ENCODE results near the gene C6.
"Not testable (repeated sequence)": the region's sequence is repeated elsewhere in the genome, so short reads cannot be mapped to it uniquely, and the experiment has no call there.

Gene C6

DNA sequence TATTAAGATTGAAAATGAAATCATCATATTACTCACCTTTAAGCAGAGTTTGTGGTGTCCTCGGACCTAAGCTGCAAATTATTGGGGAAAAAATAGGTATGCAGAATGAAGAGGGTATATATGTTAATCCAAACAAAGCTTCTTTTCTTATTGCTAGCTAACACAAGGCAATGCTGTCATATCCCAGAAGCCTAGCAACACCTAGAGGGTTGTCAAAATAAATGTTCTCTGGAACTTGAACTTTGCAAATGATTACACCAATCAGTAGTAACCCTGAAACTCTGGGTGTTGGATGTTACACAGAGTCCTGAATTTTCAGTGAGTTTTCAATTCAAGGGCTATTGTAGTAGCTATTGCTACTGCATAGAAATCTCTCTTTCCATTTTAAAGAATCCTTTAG lies at the start of gene C6:
TSS of gene C6 (minus strand) at position 193 of the 400 bp plus-strand sequence. CDS start 10,302 bp downstream, outside the sequence.
- DNase-seq, result no peak

DNA sequence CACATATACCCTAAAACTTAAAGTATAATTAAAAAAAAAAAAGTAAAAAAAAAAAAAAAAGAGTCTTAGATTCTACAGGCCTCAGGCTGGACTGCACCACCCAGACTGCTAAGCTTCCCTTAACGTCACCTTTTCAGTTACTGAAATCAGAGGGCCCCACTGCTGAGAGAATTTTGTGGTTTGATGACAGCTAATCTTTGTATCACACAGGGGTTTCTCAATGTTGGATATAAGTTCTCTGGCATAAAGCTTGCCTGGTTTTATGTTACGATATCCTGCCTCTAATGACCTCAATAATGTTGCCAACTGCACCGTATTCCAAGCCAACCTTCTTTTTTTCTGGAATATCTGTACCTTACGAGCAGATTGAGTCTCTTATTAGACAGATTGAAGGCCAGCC lies 43.1 kb upstream of the C6 start:
- no peak for DNase-seq

DNA sequence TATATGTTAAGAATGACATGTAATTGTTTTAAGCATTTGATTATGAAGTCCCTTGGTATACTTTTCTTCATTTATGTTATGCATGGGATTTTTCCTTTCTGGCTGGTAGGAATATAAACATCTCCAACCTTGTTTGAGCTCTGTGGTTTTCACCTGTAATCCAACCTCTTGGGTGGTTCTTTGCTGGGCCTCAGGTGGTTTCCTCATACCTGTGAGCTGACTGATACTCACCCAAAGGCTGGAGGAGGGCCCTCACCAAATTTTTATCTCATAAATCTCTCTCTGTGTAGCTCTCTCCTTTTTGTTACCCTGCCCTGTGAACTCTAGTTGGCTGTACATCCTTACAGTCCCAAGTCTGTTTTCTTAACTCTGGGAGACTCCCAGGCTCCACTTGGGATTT lies 39.8 kb upstream of the C6 start:
- DNase-seq, result no peak

DNA sequence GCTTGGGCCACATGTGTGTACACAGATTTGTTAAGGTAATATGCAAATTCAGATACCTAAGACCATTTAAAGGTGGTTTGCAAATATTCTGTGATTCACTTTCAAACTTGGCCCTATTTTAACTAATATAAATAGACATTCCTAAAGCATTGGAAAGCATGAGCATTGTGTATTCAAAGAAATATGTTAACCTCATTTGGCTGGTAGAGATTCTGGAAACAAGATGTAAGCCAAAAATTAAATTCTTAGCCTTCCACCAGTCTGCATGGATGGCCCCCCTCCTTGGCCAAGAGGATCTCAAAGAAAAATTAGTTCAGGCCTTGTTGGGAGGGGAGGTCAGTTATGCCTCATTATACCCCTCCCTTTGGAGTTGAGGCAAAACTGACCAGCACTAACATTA lies 38.7 kb upstream of the C6 start:
- DNase-seq, result no peak

DNA sequence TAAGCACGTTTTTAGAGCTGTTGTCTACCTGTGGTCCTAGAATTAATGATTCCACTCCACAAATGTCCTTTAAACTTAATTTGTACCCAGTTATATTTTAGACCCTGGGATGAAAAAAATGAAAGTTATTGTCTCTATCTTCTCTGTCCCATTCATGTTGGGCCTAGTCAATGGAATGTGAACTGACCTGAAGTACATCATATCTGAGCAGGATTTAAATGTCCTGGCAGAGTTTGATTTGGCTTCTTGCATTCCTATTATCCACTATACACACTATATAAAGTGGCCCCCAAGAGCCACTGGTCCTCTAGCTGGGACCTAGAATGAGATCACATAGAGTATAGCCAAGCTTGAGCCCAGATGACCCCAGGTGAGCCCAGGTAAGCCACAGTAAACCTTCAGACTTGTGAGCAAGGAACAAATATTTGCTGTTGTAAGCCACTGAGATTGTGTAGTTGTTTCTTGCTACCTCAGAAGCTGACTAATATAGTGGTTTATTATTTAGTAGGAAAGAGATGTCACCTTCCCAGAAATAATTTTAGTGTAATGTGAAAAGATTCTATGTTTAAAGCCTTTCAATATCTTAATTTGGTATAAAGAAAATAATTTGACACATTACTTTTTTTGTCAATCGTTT lies 37.1 kb upstream of the C6 start:
- no peak for DNase-seq

DNA sequence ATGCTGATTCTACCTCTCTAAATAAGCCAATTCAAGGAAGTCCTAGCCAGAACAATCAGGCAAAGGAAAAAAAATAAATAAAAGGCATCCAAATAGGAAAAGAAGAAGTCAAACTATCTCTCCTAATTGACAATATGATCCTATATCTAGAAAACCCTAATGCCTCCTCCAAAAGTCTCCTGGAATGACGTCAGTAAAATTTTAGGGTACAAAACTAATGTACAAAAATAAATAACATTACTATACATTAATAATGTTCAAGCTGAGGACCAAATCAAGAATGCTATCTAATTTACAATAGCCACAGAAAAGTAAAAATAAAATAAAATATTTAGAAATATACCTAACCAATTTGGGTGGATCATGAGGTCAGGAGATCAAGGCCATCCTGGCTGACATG lies 33.8 kb upstream of the C6 start:
- no peak for DNase-seq

DNA sequence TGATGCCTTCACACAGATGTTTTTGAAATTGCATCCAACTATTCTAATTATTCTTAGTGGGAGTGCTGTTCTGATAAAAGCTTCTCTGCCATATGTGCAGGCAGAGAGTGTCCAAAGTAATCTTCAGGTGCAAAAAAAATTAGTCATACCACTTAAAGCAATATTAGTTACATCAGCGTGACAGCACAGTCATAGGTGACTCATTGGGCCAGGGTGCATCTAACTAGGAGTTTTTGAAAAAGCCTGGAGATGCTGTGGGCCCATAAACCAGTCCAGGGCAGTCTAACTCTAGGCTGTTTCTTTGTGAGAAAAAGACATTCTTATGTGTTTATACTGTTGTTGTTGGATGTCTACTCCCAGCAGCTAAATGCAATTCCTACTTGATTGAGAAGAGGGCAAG lies 33.0 kb upstream of the C6 start:
- DNase-seq, result no peak

DNA sequence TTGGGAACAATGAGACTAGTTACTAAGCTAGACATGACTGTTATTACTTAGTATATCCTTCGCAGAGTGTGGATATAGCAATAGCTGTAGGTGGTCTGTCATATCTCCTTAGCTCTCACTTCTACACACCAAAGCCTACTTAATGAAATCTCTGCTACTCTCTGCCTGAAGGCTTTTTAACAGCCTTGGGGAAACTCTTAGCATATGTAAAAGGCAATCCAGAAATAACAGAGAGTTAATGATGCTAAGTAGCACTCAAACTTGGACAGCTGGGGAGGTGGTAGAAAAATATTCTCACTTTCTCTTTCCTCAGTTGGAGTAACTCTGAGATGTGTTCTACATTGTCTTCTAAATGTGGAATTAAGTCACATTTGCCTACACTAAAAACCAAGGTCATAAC lies 30.2 kb upstream of the C6 start:
- no peak for DNase-seq

DNA sequence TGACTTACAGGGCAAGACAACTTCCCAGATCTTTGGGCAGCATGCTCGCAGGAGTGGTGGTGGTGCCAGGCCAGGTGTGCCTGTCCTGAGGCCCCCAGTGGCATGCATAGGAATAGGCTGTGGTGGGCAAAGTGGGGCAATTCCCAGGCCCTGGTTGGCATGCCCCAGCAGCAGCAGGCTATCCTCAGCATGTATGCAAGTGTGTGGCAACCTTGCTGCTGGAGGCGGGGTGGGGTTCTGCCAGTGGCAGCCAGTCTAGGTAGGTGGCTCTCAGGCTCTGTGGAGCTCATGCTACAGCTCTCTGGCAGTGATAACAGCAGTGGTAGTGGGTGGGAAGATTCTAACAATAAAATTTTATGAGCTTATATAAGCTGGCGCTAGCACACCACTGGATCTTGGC lies 27.7 kb upstream of the C6 start:
- DNase-seq, result no peak

DNA sequence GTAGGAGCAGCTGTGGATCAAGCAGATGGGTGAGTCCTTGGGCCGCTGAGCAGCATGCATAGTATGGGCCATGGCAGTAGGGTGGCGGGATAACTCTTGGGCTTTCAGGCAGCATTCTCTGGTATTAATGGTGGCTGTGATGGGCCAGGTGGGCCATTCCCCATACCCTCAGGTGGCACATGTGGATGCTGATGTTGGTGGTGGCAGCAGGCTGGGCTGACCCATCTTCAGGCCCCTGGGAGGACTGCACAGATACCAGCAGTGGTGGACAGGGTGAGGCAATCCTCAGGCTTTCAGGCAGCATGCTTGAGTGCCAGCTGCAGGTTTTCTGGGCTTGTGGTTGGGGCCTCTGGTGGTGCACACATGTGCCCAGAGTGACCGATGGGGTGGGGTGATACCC lies 27.1 kb upstream of the C6 start:
- DNase-seq, result no peak

DNA sequence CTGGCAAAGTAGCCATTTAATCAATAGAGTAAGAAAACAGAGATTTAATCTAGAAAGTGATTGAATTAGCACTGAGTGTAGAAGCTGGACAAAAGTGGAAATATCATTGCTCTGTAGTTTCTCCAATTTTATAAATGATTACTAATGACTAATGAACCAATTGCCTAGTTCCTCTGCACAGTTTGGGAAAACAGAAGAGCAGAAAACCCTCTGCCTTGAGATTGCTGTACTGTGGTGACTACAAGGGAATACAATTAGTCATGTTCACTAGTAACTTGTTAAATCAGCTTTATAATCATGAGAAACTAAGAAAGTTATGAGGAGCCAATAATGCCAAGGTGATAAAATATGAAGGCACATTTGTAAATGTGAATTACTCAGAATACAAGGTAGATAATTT lies 21.1 kb upstream of the C6 start:
- no peak for DNase-seq

DNA sequence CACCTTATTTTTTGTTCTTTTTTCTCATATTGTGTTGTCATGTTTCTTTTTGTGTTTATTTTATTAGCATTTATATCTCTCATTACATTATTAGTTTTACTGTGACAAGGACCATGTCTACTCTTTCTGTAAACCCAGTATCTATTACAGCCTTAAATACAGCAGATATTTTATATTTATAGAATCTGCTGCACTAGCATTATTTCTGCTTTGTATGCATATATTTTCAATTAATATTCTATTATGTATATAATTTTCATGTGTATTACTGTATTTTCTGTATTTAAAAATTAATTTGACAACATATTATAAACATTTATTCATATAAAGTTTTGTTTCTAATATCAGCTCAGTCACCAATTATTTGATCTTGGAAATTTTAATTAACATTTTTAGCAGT lies 19.5 kb upstream of the C6 start:
- DNase-seq, result no peak

DNA sequence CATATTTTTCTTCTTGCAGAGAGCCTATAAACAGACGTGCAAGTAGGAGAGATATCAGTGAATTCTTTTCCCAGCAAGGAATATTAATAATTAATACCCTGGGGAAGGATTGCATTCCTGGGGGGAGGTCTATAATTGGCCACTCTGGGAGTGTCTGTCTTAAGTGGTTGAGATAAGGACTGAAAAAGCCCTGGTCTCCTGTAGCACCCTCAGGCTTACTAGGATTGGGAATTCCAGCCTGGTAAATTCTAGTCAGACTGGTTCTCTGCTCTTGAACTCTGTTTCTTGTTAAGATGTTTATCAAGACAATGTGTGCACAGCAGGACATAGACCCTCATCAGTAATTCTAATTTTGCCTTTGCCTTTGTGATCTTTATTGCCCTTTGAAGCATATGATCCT lies 16.9 kb upstream of the C6 start:
- DNase-seq, result not testable (repeated sequence)

DNA sequence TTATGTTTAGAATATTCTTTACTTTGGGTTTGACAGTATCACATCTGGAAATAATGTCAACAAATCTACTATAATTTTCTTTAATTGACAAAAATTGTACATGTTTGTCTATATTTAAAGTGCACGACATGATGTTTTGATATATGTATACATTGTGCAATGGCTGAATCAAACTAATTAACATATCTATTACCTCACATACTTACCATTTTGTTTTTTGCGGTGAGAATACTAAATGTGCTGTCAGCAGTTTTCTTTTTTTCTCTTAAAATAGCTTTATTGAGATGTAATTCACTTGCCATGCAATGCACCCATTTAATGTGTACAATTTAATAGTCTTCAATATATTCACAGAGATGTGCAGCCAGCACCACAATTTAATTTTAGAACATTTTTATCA lies 10.6 kb upstream of the C6 start:
- DNase-seq, result no peak

DNA sequence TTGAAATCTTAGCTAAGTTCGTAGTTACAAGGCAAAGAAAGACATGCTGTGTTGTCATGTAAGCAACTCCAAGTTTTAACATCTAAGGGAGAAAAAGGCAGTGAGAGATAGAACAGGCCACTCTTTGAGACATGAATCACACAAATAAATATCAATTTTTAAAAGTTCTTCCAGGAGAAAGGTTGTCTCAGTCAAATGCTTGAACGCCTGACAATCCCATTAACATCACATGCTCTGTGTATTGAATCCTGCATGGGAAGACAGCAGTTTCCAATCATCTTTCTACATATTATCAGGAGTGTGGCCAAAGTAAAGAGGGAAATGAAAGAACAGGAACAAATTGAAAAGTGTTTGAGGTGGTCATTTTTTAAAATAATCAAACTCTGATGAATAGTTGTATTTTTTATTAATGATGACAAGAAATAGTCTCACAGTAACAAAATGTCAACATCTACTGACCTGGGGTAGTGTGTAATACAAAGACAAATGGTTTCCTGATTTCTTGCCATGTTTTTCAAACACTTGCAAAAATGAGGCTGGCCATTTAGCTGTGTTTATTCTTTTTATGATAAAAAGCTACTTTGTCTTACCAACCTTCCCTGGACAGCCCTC lies 6.4 kb upstream of the C6 start:
- DNase-seq, result no peak

DNA sequence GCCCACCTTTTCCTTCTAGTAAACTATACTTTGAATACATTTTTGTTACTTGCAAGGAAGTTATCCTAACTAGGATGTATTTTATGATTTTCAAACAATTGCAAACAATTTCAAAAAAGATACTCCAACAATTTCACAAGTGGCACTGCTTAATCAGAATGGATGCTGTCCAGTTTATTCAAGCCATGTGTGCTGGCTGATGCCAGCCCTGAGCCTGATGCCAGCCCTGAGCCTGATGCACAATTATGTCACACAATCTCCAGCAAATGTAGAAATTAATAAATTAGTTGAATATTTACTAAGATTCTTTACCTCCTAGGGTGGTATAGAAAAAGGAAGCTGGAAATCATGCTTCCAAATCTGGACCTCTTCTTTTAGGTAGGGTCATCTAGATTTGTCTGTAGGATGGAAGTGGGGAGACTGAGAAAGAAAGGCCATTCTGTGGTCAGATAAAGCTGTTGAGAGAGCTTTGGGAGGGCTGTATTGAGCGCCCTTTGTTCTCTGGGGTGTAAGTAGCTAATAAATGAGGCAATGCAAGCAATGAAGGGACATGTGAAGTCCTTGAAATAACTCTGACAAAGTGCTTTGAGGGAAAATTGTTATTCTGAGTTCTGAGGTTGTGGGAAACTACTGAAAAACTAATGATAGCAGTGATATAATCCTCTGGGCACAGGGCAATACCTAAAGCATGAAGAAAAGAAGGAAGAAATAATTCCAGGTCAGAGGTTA lies 5.8 kb upstream of the C6 start:
- no peak for DNase-seq

DNA sequence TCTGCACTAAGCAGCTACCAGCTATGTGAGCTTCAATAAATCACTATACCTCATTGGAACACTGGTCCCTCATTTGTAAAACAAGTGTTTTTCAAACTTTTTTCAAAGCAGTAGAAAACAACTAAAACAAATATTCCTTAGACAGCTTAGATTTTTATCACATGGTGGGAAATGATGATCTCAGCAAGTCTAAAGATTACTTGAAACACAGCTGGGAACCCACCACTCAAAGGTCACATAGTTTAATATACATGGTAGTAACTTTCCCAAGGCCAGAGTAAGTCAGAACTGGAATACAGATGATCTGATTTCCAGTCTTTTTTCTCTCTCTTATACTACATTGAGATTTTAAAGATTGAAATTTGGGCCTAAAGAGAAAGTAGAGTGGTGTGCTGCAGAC lies 850 bp upstream of the C6 start:
- no peak for DNase-seq

DNA sequence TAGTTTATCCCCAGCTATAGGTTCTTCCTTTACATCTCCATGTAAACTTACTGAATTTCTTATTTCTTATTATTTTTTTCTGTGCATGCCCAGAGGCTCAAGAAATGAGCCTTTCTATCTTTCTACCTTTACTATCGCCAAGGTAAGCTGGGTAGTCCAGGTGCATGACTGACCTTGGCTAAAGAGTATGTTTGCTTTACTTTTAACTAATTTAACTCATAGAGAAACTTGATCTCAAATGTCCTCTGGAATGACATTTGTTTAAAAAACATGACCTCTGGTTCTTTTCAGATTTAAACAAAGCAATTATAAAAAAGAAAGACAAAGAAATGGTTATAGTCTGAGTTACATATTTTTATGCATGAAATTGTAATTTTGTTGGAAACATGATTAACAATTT lies 397 bp downstream of the C6 start:
- no peak for DNase-seq

DNA sequence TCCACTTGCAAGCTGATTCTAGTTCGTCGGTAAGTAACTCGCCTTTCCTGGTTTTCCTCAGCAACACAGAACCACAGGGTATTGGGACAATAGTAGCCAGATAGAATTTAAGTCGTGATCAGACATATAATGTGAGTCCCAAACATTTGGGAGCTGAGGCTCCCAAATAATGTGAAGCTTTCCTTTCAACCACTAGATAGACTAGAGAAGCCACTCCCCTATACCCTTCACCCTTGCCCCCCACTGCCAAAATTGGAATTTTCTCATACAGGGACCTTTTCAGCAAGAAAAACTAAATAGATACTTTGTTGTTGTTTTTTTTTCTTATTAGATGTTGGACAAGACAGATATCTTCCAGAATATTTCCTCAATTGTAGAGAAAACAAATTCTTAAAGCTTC lies 1.9 kb downstream of the C6 start:
- no peak for DNase-seq

DNA sequence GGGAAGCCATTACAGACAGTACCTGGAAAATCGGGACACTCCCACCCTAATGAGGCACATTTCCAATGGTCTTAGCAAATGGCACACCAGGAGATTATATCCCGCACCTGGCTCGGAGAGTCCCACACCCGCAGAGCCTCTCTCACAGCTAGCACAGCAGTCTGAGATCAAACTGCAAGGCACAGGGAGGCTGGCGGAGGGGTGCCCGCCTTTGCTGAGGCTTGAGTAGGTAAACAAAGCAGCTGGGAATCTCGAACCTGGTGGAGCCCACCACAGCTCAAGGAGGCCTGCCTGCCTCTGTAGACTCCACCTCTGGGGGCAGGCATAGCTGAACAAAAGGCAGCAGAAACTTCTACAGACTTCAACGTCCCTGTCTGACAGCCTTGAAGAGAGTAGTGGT lies 7.9 kb downstream of the C6 start:
- DNase-seq, result not testable (repeated sequence)

DNA sequence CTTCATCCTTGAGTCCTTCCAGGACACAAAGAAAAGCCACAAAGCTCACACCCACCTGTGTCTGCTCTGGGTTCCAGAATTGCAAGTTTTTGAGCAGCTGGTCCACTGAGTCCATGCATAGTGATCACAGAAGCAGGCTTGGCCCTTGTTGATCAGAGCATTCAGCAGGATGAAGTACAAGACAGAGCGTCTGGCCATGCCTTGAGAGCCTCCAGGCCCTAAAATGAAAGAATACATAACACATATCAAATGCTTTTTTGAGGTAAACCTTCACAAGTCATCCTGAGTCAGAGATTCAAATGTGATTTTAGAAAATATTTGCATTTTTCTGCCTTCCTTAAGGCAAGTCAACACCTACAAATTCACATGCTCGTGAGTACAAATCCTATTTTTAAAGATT lies 10.3 kb downstream of the C6 start:
- DNase-seq, result no peak

DNA sequence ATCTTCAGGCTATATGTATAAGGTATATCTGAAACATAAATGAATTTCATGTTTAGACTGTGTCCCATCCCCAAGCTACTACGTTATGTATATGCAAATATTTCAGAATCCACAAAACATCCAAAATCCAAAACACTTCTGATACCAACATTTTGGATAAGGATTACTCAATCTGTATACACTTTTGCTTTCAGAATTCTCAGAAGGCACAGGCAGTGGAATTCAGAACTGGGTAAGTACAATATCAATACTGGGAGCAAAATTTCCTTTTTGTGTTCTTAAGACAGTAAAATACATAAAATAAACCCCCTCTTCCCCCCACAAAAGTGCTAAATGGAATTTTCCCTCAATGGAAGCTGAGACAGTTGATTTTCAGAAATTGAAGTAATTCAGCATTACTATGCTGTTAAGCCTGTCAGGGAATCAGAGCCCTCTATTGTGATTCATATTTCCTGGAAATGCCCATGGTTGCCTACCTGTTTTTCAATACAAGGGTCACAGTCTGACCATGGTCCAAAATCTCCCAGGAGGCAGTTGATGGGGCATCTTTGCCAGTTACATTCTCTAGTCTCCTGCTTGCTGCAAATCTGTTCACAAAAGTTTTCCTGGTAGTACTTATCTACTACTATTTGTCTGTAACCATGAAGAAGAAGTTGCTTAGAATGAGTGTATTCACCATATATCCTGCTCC lies 12.1 kb downstream of the C6 start:
- no peak for DNase-seq

DNA sequence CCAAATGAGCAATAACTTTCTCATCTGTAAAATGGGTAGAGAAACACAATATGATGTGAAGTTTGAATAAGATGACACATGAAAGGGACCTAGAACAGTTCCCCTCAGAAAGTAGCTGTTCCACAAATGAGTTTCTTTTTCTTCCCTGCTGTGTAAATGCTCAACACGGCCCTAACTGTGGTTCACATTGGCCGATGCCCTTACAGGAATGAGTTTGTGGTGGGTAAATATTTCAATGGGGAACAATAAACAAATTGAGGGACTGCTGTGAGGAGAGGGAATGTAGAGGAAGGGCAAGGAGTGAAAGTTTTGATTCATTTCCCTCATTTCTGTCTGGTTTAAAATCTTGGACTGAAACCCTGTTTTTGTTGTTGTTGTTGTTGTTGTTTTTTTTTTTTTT lies 12.8 kb downstream of the C6 start:
- DNase-seq, result no peak

DNA sequence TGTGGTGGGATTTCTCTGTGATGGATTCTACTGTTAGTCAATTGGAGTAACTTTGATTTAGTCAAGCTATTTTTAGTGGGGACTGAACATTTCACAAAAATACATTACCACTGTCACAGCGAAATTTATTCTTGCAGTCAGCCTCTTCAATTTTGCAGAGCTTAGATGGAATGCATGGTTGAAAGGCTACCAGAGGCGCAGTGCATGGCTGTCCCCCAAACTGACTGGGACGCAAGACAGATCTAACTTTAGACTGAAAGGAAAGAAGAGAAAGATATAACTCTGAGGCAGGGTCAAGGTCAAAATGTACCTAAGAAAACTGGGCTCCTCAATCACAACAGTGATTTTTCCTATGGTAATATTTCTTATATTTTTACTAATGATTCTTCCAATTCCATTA lies 13.7 kb downstream of the C6 start:
- no peak for DNase-seq

All from inflammatory macrophage treated with lipopolysaccharide for 4 hours (primary cell).